Spleen (tissue), 11 donors: ENCODE measurements around the gene SNX24. TPM values are rescaled to one million over a fixed set of nuclear protein-coding genes. Genes with fewer than 3 reads are reported as not detected.

Experiments
- DNase-seq: peaks from one replicate; pipeline ENCODE4 v3.0.0-alpha.2; 2020
- H3K27ac ChIP-seq, 8 donors: fragments of 200-600 bp; sonication (generic) in 7 of 8; 1 replicate in 4 of 8; 2 replicates in 4 of 8; pipeline versions ENCODE4 v1.5.0 to v1.8.0; 2016 to 2021; ENCODE audit warnings: inconsistent platforms in 4 of 8, mild to moderate bottlenecking in 4 of 8, moderate library complexity in 1 of 8
- H3K27me3 ChIP-seq, 7 donors: fragments of 200-600 bp; sonication (generic) in 6 of 7; replicated peaks in 1 of 7; 1 replicate in 4 of 7; 2 replicates in 3 of 7; pipeline versions ENCODE4 v1.5.0 to v1.8.0; 2016 to 2021; ENCODE audit warnings: inconsistent platforms in 3 of 7, mild to moderate bottlenecking in 1 of 7
- H3K36me3 ChIP-seq, 6 donors: fragments of 200-600 bp; sonication (generic) in 5 of 6; 1 replicate in 4 of 6; 2 replicates in 2 of 6; pipeline versions ENCODE4 v1.5.0 to v1.8.0; 2016 to 2021; ENCODE audit warnings: inconsistent platforms in 2 of 6
- H3K4me1 ChIP-seq, 6 donors: fragments of 200-600 bp; sonication (generic) in 5 of 6; 1 replicate in 3 of 6; 2 replicates in 3 of 6; pipeline versions ENCODE4 v1.5.0 to v1.8.0; 2016 to 2021; ENCODE audit warnings: inconsistent platforms in 3 of 6
- H3K4me3 ChIP-seq, 8 donors: fragments of 200-600 bp; sonication (generic) in 7 of 8; 1 replicate in 4 of 8; 2 replicates in 4 of 8; pipeline versions ENCODE4 v1.5.0 to v1.8.0; 2016 to 2021; ENCODE audit warnings: inconsistent platforms in 4 of 8, mild to moderate bottlenecking in 4 of 8, moderate library complexity in 2 of 8
- H3K9me3 ChIP-seq, 8 donors: fragments of 200-600 bp; sonication (generic) in 7 of 8; 1 replicate in 4 of 8; 2 replicates in 4 of 8; pipeline versions ENCODE4 v1.5.0 to v1.8.0; 2016 to 2021; ENCODE audit warnings: inconsistent platforms in 4 of 8
- CTCF ChIP-seq, 11 experiments: fragments of 200-600 bp in 7 of 11; fragments of 450-650 bp in 4 of 11; sonication (generic) in 4 of 11; IDR thresholded peaks in 8 of 11; conservative IDR thresholded peaks in 3 of 11; 1 replicate in 7 of 11; 2 replicates in 4 of 11; pipeline versions ENCODE4 v1.4.0 to v1.8.0; 2016 to 2021; ENCODE audit warnings: antibody characterized with exemption in 11 of 11, inconsistent platforms in 4 of 11, mild to moderate bottlenecking in 1 of 11
- POLR2A ChIP-seq, 3 donors: fragments of 450-650 bp; IDR thresholded peaks; one replicate each; pipeline ENCODE4 v1.5.1; 2017; ENCODE audit warnings: antibody characterized with exemption in 3 of 3, mild to moderate bottlenecking in 1 of 3
- POLR2AphosphoS5 ChIP-seq, 3 donors: sonication (generic); formaldehyde crosslinking; IDR thresholded peaks; one replicate each; pipeline ENCODE4 v1.5.1; 2017; ENCODE audit warnings: antibody characterized with exemption in 3 of 3
- WGBS, 5 donors: extraction: QIAGEN DNeasy Blood & Tissue Kit in 3 of 5; methylation state at CpG; one replicate each; pipeline versions ENCODE4 v1.1.5 to v1.1.7; 2013 to 2018; 5-methylcytosine and 5-hydroxymethylcytosine counted together
- intact Hi-C: fragments of 100-400 bp; cut with DNase I; formaldehyde crosslinking; loops from one replicate; pipeline ENCODE4 v1.15.0; 2023; ENCODE audit warnings: low total_unique reads
- polyA plus RNA-seq, 3 donors: library from polyadenylated mRNA; stranded (reverse); fragments of 200-250 nt; gene quantifications; one replicate each; pipeline ENCODE4 v1.2.1, GENCODE V29; 2013
- total RNA-seq, 7 donors: library from RNA; depleted of rRNA in 3 of 7; stranded (reverse); fragments of >200 nt in 3 of 7; fragmentation: NEBNext Ultra II Directional in 4 of 7; extraction: Animal tissue kit (Norgen Biotek cat#: 25700) in 4 of 7; gene quantifications; one replicate each; pipeline versions ENCODE4 v1.1.0 to v1.2.1, GENCODE V29; 2016 to 2021
- donor health status: healthy with polysubstance abuse.
- donor health status: DM: no; HTN: no; CAD: no; lungs with moderate emphysema.
- donor health status: DM: no; HTN: no; CAD: no.
- donor health status: Bipolar disorder and iron deficiency.
- donor health status: healthy.
- donor health status: DM: no; HTN: no; CAD: no.
- donor health status: DM: yes; HTN: yes; CAD: no.

The SNX24 gene
- total and polyA plus RNA-seq, 10 donors, result 5.2 to 17.4 (median 11.7) TPM

GRCh38 chr5:122864842-122865241, 19.4 kb downstream of the SNX24 start:
- Histone ChIP-seq H3K27me3 (no peaks in the 10 kb centered on the region), H3K36me3 (peaks cover 0 to 20% (median 0%) of the 10 kb centered on the region in 6 donors), H3K4me1 (no peaks in the 10 kb centered on the region), H3K4me3 (no peak overlapping the region), H3K27ac (no peak overlapping the region), H3K9me3 (no peaks in the 10 kb centered on the region)
- TF ChIP-seq POLR2A (IDR thresholded peaks at IDR 0.05) (no peak), CTCF (IDR thresholded peaks at IDR 0.05 in 8 of 11, conservative IDR thresholded peaks at IDR 0.05 in 3 of 11) (no peak), POLR2AphosphoS5 (IDR thresholded peaks at IDR 0.05) (no peak)
- WGBS, 5 donors, result 57 to 88% (median 83%) methylated on average over 1 of the region's 1 CpG
- intact Hi-C loops, result no loop called here
- no peak for DNase-seq

- no peak for DNase-seq
- H3K4me1 ChIP-seq, result peaks cover 0 to 9% (median 1%) of the 10 kb centered on the region in 6 donors
- H3K27me3 ChIP-seq, result no peaks in the 10 kb centered on the region
- H3K36me3 ChIP-seq, result peaks cover 0 to 20% (median 0%) of the 10 kb centered on the region in 6 donors
- H3K27ac ChIP-seq, result no peak overlapping the region
- no peaks in the 10 kb centered on the region for H3K9me3 ChIP-seq
- H3K4me3 ChIP-seq, result no peak overlapping the region
- TF ChIP-seq POLR2A (IDR thresholded peaks at IDR 0.05), result no peak
- TF ChIP-seq POLR2AphosphoS5 (IDR thresholded peaks at IDR 0.05), result no peak
- no peak for TF ChIP-seq CTCF (IDR thresholded peaks at IDR 0.05 in 8 of 11, conservative IDR thresholded peaks at IDR 0.05 in 3 of 11)
- intact Hi-C loops, result no loop called here
- WGBS, 5 donors, result 80 to 93% (median 89%) methylated on average over 7 of the region's 7 CpGs
Observed at GRCh38 chr5:122870219-122870856, 24.9 kb downstream of the SNX24 start.

DNA sequence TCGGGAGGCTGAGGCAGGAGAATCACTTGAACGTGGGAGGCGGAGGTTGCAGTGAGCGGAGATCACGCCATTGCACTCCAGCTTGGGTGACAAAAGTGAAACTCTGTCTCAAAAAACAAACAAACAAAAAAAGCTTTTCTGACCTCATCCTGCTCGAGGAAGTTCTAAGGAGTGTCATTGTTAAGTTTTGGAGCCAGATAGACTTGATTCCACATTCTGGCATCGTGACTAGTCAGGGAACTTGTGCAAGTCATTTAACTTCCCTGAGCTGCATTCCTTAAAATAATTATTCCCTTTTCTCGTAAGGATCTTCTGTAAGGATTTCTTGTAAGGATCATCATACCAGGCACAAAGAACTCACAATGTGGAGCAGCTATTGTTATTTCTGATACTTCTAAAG, 26.2 kb downstream of the SNX24 start:
- intact Hi-C loops, result no loop called here
- 85 to 93% (median 87%) methylated on average over 8 of the region's 8 CpGs for WGBS, 5 donors
- no peaks in the 10 kb centered on the region for H3K27me3 ChIP-seq
- no peak for DNase-seq
- TF ChIP-seq POLR2A (IDR thresholded peaks at IDR 0.05) (no peak), CTCF (IDR thresholded peaks at IDR 0.05 in 8 of 11, conservative IDR thresholded peaks at IDR 0.05 in 3 of 11) (no peak), POLR2AphosphoS5 (IDR thresholded peaks at IDR 0.05) (no peak)
- H3K4me1 ChIP-seq, result peaks cover 0 to 9% (median 1%) of the 10 kb centered on the region in 6 donors
- H3K9me3 ChIP-seq, result no peaks in the 10 kb centered on the region
- H3K27ac ChIP-seq, result no peak overlapping the region
- peaks cover 0 to 13% (median 0%) of the 10 kb centered on the region in 6 donors for H3K36me3 ChIP-seq
- no peak overlapping the region for H3K4me3 ChIP-seq

DNA sequence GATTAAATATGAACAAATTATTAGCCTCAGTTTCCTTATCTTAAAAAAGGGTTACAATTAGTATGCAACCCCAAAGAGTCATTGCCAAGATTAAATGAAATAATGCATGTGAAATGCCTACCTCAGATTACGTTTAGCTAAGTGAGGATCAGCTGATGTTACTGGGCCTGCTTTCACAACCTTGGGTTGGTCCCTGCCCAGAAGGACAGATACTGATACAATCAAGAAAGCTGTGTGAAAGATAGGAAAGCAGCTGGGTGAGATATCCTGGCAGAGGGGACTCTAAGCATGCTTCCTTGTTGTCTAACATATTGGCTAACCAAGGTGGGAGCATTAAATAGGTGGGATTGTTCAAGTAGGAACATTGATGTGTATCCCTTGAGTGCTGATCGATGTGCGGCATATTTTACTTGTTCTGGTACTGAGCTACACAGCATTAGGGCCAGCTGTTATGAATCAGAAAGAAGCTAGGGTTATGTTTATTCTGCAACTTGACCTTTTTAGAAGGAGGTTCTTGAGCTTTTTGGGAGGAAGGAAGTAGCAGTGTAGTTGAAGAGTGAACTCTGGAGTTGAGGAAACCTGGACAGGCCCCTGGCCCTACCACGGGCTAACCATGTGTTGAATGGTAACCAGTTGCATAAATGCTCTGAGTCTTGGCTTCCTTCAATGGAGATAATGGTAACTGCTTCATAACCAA, 28.9 kb downstream of the SNX24 start:
- peaks cover 0 to 16% (median 4%) of the 10 kb centered on the region in 6 donors for H3K4me1 ChIP-seq
- H3K36me3 ChIP-seq, result no peaks in the 10 kb centered on the region
- no peaks in the 10 kb centered on the region for H3K27me3 ChIP-seq
- no peaks in the 10 kb centered on the region for H3K9me3 ChIP-seq
- TF ChIP-seq CTCF (IDR thresholded peaks at IDR 0.05 in 8 of 11, conservative IDR thresholded peaks at IDR 0.05 in 3 of 11), result no peak
- TF ChIP-seq POLR2AphosphoS5 (IDR thresholded peaks at IDR 0.05), result no peak
- TF ChIP-seq POLR2A (IDR thresholded peaks at IDR 0.05), result no peak
- H3K27ac ChIP-seq, result no peak overlapping the region
- WGBS, 5 donors, result 67 to 84% (median 74%) methylated on average over 4 of the region's 4 CpGs
- H3K4me3 ChIP-seq, result no peak overlapping the region
- intact Hi-C loops, result no loop called here
- no peak for DNase-seq
